ENCODE data around the gene LMO7.

DNA sequence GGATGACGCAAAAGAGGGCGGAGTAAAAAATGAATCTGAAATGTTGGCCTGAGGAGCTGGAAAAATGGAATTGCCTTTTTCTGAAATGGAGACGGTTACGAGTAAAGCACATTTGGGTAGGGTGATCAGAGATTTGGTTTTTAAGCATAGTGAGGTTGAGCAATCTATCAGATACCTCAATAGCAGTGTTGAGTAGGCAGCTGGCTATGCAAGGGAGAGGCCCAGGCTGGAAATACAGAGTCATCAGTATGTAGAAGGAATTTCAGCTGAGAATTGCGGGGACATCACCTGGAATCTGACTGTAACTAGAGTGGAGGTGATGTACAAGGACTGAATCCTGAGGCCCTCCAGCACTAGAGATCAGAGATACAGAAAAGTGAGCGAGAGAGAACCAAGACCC lies 224.8 kb downstream of the LMO7 start:
- no peak for TF ChIP-seq EZH2phosphoT487 (IDR thresholded peaks at IDR 0.05)
- TF ChIP-seq, protein P1, sequence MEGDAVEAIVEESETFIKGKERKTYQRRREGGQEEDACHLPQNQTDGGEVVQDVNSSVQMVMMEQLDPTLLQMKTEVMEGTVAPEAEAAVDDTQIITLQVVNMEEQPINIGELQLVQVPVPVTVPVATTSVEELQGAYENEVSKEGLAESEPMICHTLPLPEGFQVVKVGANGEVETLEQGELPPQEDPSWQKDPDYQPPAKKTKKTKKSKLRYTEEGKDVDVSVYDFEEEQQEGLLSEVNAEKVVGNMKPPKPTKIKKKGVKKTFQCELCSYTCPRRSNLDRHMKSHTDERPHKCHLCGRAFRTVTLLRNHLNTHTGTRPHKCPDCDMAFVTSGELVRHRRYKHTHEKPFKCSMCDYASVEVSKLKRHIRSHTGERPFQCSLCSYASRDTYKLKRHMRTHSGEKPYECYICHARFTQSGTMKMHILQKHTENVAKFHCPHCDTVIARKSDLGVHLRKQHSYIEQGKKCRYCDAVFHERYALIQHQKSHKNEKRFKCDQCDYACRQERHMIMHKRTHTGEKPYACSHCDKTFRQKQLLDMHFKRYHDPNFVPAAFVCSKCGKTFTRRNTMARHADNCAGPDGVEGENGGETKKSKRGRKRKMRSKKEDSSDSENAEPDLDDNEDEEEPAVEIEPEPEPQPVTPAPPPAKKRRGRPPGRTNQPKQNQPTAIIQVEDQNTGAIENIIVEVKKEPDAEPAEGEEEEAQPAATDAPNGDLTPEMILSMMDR (IDR thresholded peaks at IDR 0.05): no peak
- no peak for TF ChIP-seq EZH2 (IDR thresholded peaks at IDR 0.05)
